Adrenal gland (tissue), 5 donors: ENCODE data around the gene APP.

Source experiments
- POLR2A ChIP-seq, 2 donors: fragments of 450-650 bp; IDR thresholded peaks; one replicate each; pipeline ENCODE4 v1.6.1; 2017; ENCODE audit warnings: antibody characterized with exemption in 2 of 2, mild to moderate bottlenecking in 2 of 2, moderate library complexity in 1 of 2
- TF ChIP-seq, protein P1 (sequence below), 6 experiments: fragments of 450-650 bp in 4 of 6; fragments of 200-600 bp in 2 of 6; sonication (generic) in 1 of 6; IDR thresholded peaks; 1 replicate in 5 of 6; 2 replicates in 1 of 6; pipeline versions ENCODE4 v1.5.1 to v1.8.0; 2016 to 2021; ENCODE audit warnings: antibody characterized with exemption in 6 of 6, mild to moderate bottlenecking in 2 of 6, moderate library complexity in 1 of 6
- donor health status: DM: no; HTN: no; CAD: no.

DNA sequence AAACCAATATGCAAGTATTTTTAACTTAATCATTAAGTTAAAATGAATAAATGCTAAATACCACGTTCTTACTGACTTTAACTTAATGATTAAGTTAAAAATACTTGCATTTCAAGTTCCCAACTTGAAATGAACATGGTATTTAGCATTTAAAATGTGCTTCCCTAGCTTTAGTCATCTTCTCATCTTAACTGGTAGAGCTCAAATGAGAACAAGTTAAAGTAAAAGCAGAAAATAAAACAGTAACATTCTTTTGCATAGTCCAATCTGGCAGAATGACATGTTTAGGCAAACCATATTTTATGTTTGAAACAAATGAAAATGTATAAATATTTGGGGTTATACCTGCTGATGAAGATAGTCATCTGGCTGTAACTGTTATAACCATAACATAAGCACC is 186.0 kb downstream of the APP start:
- TF ChIP-seq, protein P1, sequence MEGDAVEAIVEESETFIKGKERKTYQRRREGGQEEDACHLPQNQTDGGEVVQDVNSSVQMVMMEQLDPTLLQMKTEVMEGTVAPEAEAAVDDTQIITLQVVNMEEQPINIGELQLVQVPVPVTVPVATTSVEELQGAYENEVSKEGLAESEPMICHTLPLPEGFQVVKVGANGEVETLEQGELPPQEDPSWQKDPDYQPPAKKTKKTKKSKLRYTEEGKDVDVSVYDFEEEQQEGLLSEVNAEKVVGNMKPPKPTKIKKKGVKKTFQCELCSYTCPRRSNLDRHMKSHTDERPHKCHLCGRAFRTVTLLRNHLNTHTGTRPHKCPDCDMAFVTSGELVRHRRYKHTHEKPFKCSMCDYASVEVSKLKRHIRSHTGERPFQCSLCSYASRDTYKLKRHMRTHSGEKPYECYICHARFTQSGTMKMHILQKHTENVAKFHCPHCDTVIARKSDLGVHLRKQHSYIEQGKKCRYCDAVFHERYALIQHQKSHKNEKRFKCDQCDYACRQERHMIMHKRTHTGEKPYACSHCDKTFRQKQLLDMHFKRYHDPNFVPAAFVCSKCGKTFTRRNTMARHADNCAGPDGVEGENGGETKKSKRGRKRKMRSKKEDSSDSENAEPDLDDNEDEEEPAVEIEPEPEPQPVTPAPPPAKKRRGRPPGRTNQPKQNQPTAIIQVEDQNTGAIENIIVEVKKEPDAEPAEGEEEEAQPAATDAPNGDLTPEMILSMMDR (IDR thresholded peaks at IDR 0.05): no peak
- no peak for TF ChIP-seq POLR2A (IDR thresholded peaks at IDR 0.05)
